Coronary artery (tissue), 2 donors: ENCODE results near the gene RCOR2.

Source experiments
- DNase-seq: peaks from one replicate; pipeline ENCODE4 v3.0.0-alpha.2; 2017; ENCODE audit warnings: low spot score
- H3K27ac ChIP-seq, 2 donors: fragments of 200-600 bp; sonication (generic); one replicate each; pipeline ENCODE4 v1.5.1; 2016 to 2019
- H3K4me3 ChIP-seq: fragments of 200-600 bp; sonication (generic); 2 replicates; pipeline ENCODE4 v1.5.1; 2016; ENCODE audit warnings: mild to moderate bottlenecking, moderate library complexity
- TF ChIP-seq, protein P1 (sequence below): fragments of 200-600 bp; sonication (generic); IDR thresholded peaks from one replicate; pipeline ENCODE4 v1.5.1; 2019; ENCODE audit warnings: antibody characterized with exemption

RCOR2 gene

GRCh38 chr11:63938479-63939396 is 21.8 kb upstream of the RCOR2 start, which contains the start of gene NAA40:
Gene NAA40 (plus strand): TSS chr11:63939002. CDS start chr11:63939097, 95 bp downstream.
- peak; percentile 92 for DNase-seq
- H3K4me3 ChIP-seq: peak within 1 kb of the TSS; percentile 91
- H3K27ac ChIP-seq: peak within 1 kb of the TSS; percentile 38 to 86
- TF ChIP-seq, protein P1, sequence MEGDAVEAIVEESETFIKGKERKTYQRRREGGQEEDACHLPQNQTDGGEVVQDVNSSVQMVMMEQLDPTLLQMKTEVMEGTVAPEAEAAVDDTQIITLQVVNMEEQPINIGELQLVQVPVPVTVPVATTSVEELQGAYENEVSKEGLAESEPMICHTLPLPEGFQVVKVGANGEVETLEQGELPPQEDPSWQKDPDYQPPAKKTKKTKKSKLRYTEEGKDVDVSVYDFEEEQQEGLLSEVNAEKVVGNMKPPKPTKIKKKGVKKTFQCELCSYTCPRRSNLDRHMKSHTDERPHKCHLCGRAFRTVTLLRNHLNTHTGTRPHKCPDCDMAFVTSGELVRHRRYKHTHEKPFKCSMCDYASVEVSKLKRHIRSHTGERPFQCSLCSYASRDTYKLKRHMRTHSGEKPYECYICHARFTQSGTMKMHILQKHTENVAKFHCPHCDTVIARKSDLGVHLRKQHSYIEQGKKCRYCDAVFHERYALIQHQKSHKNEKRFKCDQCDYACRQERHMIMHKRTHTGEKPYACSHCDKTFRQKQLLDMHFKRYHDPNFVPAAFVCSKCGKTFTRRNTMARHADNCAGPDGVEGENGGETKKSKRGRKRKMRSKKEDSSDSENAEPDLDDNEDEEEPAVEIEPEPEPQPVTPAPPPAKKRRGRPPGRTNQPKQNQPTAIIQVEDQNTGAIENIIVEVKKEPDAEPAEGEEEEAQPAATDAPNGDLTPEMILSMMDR: no peak

DNA sequence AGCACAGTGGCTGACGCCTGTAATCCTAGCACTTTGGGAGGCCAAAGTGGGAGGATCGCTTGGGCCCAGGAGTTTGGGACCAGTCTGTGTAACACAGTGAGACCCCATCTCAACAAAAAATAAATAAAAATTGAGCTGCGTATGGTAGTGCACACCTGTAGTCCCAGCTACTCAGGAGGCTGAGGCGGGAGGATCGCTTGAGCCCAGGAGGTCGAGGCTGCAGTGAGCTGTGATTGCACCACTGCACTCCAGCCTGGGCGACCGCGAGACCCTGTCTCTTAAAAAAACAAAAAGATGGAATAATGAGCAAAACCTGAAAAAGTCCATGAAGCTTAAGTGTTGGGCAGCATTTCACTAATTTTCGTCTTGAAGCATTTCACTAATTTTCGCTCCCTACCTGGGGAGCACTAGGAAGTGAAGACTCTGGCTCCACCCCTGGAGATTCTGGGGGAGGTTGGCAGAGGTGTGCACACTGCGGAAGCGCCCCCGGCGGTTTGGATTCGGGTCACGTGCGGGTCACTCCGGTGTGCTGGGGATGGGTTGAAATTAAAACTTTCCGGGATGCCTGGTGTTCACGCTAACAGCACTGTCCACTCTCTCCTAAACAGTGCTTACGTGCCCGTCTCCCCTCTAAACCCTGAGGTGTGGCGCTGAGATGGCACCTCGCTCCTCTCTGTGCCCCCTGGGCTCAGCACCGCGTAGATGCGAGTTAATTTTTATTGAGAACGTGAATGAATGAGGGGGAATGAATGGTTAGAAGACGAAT is 20.9 kb upstream of the RCOR2 start:
- Histone ChIP-seq H3K4me3 (peak overlapping the region; percentile 91), H3K27ac (peak overlapping the region; percentile 38 to 86)
- TF ChIP-seq, protein P1: no peak
- DNase-seq: no peak

GRCh38 chr11:63933459-63933858 is 16.5 kb upstream of the RCOR2 start:
- H3K27ac ChIP-seq: no peak overlapping the region
- no peak for DNase-seq
- TF ChIP-seq, protein P1: no peak
- no peak overlapping the region for H3K4me3 ChIP-seq

- DNase-seq: no peak
- Histone ChIP-seq H3K4me3 (no peak overlapping the region), H3K27ac (no peak overlapping the region)
- TF ChIP-seq, protein P1: no peak
Observed at GRCh38 chr11:63931876-63932275, 14.9 kb upstream of the RCOR2 start.

DNA sequence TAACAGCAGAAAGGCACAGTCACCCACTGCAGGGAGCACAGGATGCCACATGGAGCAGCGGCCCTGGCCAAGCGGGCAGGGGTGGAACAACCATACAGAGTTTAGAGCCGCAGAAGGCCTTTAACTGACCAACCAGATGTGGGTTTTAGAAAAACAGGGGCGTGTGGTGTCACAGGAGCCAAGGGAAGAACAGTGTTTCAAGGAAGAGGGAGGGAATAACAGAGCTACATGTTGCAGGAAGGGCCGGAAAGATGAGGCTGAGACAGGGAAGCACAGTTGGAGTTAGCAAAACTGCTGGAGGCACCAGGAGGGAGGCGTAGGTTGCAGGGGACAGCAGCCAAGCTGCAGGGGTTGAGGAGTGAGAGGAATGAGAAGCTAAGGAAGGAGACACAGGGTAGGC is 14.1 kb upstream of the RCOR2 start:
- TF ChIP-seq, protein P1: no peak
- no peak for DNase-seq
- no peak overlapping the region for H3K4me3 ChIP-seq
- no peak overlapping the region for H3K27ac ChIP-seq

GRCh38 chr11:63929616-63930015 is 12.7 kb upstream of the RCOR2 start:
- no peak for DNase-seq

More at GRCh38 chr11:63929616-63930015, 12.7 kb upstream of the RCOR2 start:
- TF ChIP-seq, protein P1: no peak
- Histone ChIP-seq H3K27ac (no peak overlapping the region), H3K4me3 (no peak overlapping the region)
